Chondrocyte (in vitro differentiated cells): Measurements from ENCODE around the gene DIPK2A. TPM values are rescaled to one million over a fixed set of nuclear protein-coding genes. Genes with fewer than 3 reads are reported as not detected.
A peak's percentile ranks its signal among the peaks of the same experiment; 100 is the strongest.

ENCODE experiments used
- DNase-seq: peaks from one replicate; pipeline ENCODE4 v3.0.0; 2021; ENCODE audit warnings: mixed read lengths, low spot score
- H3K27ac Mint-ChIP-seq: one replicate; pipeline ENCODE4 v1.8.0; 2021; ENCODE audit warnings: mild to moderate bottlenecking, moderate library complexity, mixed read lengths; ENCODE audit not compliant: unreplicated experiment
- H3K27me3 Mint-ChIP-seq: 2 replicates; pipeline ENCODE4 v1.8.0; 2021; ENCODE audit warnings: low read depth, mixed read lengths
- H3K36me3 Mint-ChIP-seq: 2 replicates; pipeline ENCODE4 v1.8.0; 2021; ENCODE audit warnings: low read depth, mixed read lengths
- H3K4me1 Mint-ChIP-seq: 2 replicates; pipeline ENCODE4 v1.8.0; 2021; ENCODE audit warnings: low read depth, mild to moderate bottlenecking, mixed read lengths
- H3K4me3 Mint-ChIP-seq: one replicate; pipeline ENCODE4 v1.8.0; 2021; ENCODE audit warnings: mild to moderate bottlenecking, moderate library complexity, mixed read lengths; ENCODE audit not compliant: unreplicated experiment
- H3K9me3 Mint-ChIP-seq: 2 replicates; pipeline ENCODE4 v1.8.0; 2021; ENCODE audit warnings: low read depth, mixed read lengths
- CTCF ChIP-seq: fragments of 200-600 bp; sonication (generic); IDR thresholded peaks from 2 replicates; pipeline ENCODE4 v1.5.0; 2021; ENCODE audit warnings: antibody characterized with exemption, mild to moderate bottlenecking, moderate library complexity
- total RNA-seq: library from RNA; stranded (reverse); gene quantifications from 3 replicates; pipeline ENCODE4 v1.2.1, GENCODE V29; 2021

The DIPK2A gene
- total RNA-seq, 1 donor from 2014 or later: 28.8 TPM

- H3K4me1 Mint-ChIP-seq: peaks cover 46% of the 10 kb centered on the region
These were observed 43.5 kb downstream of the DIPK2A start for GRCh38 chr3:144015133-144015532.

DNA sequence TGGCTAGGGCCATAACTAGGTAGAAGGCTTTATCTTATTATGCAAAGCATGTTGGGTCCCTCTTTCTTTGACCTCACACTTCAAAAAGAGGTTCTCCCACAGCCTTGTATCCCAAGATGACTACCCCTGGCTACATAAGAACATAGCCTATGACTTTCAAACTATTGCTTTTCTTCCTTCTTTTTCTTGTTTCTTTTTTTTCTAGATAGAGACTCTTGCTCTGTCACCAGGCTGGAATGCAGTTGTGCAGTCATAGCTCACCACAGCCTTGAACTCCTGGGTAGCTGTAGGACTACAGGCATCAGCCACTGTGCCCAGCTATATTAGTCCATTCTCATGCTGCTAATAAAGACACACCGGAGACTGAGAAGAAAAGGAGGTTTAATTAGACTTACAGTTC lies 47.2 kb downstream of the DIPK2A start:
- H3K4me1 Mint-ChIP-seq: peaks cover 21% of the 10 kb centered on the region
- DNase-seq: no peak
- H3K27me3 Mint-ChIP-seq: no peaks in the 10 kb centered on the region
- H3K27ac Mint-ChIP-seq: peak overlapping the region; percentile 62
- H3K9me3 Mint-ChIP-seq: peaks cover 25% of the 10 kb centered on the region
- no peak for TF ChIP-seq CTCF
- no peak overlapping the region for H3K4me3 Mint-ChIP-seq
- peaks cover 2% of the 10 kb centered on the region for H3K36me3 Mint-ChIP-seq

More at GRCh38 chr3:144015133-144015532, 43.5 kb downstream of the DIPK2A start:
- H3K27me3 Mint-ChIP-seq: no peaks in the 10 kb centered on the region
- H3K27ac Mint-ChIP-seq: no peak overlapping the region
- TF ChIP-seq CTCF: no peak
- H3K9me3 Mint-ChIP-seq: peaks cover 12% of the 10 kb centered on the region
- no peaks in the 10 kb centered on the region for H3K36me3 Mint-ChIP-seq
- no peak for DNase-seq
- no peak overlapping the region for H3K4me3 Mint-ChIP-seq

Other genes starting within 250 kb of the DIPK2A start
- gene SLC9A9, start 123.4 kb upstream of the DIPK2A start, total RNA-seq: 2.5 to 5.5 TPM (median 2.6 TPM) in 3 replicates